Measurements from ENCODE around the gene ACSL3.

The ACSL3 gene

DNA sequence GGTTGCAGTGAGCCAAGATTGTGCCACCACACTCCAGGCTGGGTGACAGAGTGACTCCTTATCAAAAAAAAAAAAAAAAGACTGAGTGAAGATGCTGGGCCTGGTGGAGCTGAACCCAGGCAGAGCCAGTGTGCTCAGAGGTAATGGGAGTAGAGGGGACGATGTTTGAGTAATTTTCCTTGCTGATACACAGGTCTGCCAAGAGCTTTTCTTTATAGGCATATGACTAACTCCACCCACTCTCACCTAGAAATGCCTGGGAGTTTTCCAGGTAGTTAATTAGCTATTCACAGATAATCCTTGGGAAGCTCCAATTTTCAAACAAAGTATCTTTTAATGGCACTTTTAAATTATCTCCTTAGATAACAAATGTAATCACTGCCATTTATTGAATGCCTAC is 33.4 kb upstream of the ACSL3 start:
- TF ChIP-seq, protein P1, sequence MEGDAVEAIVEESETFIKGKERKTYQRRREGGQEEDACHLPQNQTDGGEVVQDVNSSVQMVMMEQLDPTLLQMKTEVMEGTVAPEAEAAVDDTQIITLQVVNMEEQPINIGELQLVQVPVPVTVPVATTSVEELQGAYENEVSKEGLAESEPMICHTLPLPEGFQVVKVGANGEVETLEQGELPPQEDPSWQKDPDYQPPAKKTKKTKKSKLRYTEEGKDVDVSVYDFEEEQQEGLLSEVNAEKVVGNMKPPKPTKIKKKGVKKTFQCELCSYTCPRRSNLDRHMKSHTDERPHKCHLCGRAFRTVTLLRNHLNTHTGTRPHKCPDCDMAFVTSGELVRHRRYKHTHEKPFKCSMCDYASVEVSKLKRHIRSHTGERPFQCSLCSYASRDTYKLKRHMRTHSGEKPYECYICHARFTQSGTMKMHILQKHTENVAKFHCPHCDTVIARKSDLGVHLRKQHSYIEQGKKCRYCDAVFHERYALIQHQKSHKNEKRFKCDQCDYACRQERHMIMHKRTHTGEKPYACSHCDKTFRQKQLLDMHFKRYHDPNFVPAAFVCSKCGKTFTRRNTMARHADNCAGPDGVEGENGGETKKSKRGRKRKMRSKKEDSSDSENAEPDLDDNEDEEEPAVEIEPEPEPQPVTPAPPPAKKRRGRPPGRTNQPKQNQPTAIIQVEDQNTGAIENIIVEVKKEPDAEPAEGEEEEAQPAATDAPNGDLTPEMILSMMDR (IDR thresholded peaks at IDR 0.05; ENCODE audit: borderline replicate concordance, control extremely low read depth, extremely low read depth, insufficient read depth, missing control alignments): no peak
- no peak for DNase-seq (ENCODE audit: low spot score)
- in situ Hi-C loops (cut with MboI; ENCODE audit: low sequenced_read_pairs, unreplicated experiment): no loop called here

DNA sequence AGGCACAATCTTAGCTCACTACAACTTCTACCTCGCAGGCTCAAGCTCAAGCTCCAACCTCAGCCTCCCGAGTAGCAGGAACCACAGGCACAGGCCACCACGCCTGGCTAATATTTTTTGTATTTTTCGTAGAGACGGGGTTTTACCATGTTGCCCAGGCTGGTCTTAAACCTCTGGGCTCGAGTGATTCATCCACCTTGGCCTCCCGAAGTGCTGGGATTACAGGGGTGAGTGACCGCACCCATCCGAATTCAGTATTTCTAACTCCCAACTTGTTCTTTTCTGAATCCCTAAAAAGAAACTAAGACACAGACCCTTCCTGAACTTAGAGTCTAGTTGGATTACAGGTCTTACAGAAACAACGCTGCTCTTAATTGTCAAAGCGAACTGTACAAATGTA is 32.3 kb upstream of the ACSL3 start:
- in situ Hi-C loops (cut with MboI; ENCODE audit: low sequenced_read_pairs, unreplicated experiment): no loop called here
- TF ChIP-seq, protein P1 (IDR thresholded peaks at IDR 0.05; ENCODE audit: borderline replicate concordance, control extremely low read depth, extremely low read depth, insufficient read depth, missing control alignments): no peak
- DNase-seq (ENCODE audit: low spot score): no peak

DNA sequence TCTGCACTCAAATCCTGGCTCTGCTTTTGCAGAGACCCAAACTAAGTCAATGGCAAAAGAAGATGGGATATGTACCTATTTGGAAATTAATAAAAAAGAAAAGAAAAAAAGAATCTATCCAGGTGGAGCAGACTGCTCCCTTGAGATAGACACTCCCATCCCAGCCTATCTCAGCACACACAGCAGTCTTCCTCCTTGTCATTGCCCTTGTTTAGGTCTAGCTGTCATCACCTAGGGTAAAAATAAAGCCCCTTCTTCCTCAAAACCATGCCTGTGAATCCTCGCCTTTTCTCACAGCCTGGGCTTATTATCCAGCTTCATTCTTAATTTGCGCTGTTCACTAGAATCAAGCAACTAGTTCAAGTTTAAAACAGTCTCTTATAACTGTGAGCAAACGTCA is 30.7 kb upstream of the ACSL3 start:
- in situ Hi-C loops (cut with MboI; ENCODE audit: low sequenced_read_pairs, unreplicated experiment): no loop called here
- no peak for DNase-seq (ENCODE audit: low spot score)
- TF ChIP-seq, protein P1 (IDR thresholded peaks at IDR 0.05; ENCODE audit: borderline replicate concordance, control extremely low read depth, extremely low read depth, insufficient read depth, missing control alignments): no peak

DNA sequence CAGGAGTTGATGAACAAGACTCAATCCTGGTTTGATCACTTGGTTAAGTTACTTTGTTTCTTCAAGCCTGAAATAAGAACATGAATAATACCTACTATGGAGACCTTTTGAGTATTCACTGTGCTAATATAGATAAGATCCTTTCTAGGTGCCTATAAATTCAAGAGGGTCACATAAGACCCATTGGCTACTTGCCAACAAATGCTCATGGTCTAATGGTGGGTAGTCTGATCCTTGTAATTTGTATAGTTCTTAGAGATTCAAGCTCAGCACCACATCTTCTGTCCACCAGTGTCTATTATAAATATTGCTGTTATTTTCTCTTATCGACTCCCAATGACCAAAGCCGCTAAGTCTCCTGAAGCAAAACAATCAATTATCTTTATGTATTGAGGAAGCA is 27.4 kb upstream of the ACSL3 start:
- in situ Hi-C loops (cut with MboI; ENCODE audit: low sequenced_read_pairs, unreplicated experiment): no loop called here
- no peak for DNase-seq (ENCODE audit: low spot score)
- TF ChIP-seq, protein P1 (IDR thresholded peaks at IDR 0.05; ENCODE audit: borderline replicate concordance, control extremely low read depth, extremely low read depth, insufficient read depth, missing control alignments): no peak

DNA sequence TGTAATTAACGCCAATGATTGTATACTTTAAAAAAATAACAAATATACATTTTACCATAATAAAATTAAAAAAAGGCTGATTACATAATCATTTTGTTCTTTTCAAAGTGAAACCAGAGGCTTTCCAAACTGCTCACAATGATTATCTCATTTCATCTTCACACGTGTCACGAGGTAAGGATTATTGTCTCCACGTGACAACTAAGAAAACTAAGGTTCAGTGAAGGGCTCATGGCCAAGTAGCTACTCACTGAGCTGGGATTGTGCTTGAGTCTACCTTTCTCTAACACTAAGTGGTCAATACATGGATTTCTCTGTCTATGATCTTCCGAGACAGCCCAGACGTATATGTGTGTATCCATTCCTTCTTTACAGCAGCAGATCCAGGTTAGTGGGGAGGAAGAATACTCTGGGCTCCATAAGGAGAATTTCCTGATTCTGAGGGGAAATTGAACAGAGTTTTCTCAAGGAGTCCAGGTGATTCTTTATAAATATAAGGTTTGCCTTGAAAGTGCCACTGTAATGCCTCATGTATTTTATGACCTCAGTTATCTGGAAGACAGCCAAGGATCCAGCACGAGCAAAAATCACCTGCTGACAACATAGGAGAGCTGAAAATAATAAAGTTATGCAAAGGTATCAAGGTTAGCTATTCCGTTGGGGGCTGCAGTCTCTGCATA is 25.6 kb upstream of the ACSL3 start:
- TF ChIP-seq, protein P1 (IDR thresholded peaks at IDR 0.05; ENCODE audit: borderline replicate concordance, control extremely low read depth, extremely low read depth, insufficient read depth, missing control alignments): no peak
- in situ Hi-C loops (cut with MboI; ENCODE audit: low sequenced_read_pairs, unreplicated experiment): no loop called here
- DNase-seq (ENCODE audit: low spot score): no peak

DNA sequence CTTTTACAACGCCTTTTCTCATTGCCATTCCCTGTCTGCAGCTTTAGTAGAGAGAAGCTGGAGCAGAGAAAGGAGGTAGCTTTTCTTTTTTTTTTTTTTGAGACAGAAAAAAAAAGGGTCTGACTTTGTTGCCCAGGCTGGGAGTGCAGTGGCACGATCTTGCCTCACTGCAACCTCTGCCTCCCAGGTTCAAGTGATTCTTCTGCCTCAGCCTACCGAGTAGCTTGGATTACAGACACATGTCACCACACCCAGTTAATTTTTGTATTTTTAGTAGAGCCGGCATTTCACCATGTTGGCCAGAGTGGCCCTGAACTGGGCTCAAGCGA is 25.0 kb upstream of the ACSL3 start:
- in situ Hi-C loops (cut with MboI; ENCODE audit: low sequenced_read_pairs, unreplicated experiment): no loop called here
- TF ChIP-seq, protein P1 (IDR thresholded peaks at IDR 0.05; ENCODE audit: borderline replicate concordance, control extremely low read depth, extremely low read depth, insufficient read depth, missing control alignments): no peak
- no peak for DNase-seq (ENCODE audit: low spot score)

All from GM13976 (cell line).